ENCODE results near the gene PILRA. TPM values are rescaled to one million over a fixed set of nuclear protein-coding genes. Genes with fewer than 3 reads are reported as not detected.
"Not testable (repeated sequence)": the region's sequence is repeated elsewhere in the genome, so short reads cannot be mapped to it uniquely, and the experiment has no call there.

The PILRA gene
- total and polyA plus RNA-seq, 4 donors = 9.9 to 122 (median 27.5) TPM

DNA sequence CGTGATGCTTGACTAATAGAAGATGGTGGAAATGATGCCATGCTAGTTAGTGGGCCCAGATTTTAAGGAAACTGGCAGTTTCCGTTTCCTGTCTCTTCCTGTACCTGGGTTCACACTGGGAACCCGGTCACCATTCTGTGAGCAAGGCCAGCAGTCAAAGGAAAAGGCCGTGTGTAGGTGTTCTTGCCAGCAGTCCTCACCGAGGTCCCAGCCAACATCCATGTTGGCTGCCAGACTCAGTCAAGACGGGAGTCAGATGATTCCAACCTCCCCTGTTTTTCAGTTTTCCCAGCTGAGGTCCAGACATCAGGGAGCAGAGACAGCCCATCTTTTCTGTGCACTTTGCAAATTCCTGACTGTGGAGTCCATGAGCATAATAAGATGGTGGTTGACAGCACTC, 30.5 kb upstream of the PILRA start:
- Histone ChIP-seq H3K9ac (ENCODE audit: insufficient read depth in 1 of 2, low read length in 2 of 2) (no peak overlapping the region), H3K4me3 (no peak overlapping the region), H3K9me3 (ENCODE audit: control insufficient read depth in 4 of 4, insufficient read depth in 3 of 4, low read length in 3 of 4) (no peaks in the 10 kb centered on the region), H3K4me1 (ENCODE audit: control insufficient read depth in 5 of 5, insufficient read depth in 5 of 5, low read length in 5 of 5) (peaks cover 0 to 2% (median 0%) of the 10 kb centered on the region in 5 donors), H3K36me3 (ENCODE audit: control insufficient read depth in 4 of 4, insufficient read depth in 4 of 4, low read length in 4 of 4) (peaks cover 15 to 21% (median 19%) of the 10 kb centered on the region in 4 donors), H3K27me3 (ENCODE audit: control insufficient read depth in 3 of 3, insufficient read depth in 3 of 3, low read length in 2 of 3) (no peaks in the 10 kb centered on the region), H3K27ac (ENCODE audit: low read depth in 1 of 2, low read length in 1 of 2) (no peak overlapping the region)
- TF ChIP-seq, protein P1, sequence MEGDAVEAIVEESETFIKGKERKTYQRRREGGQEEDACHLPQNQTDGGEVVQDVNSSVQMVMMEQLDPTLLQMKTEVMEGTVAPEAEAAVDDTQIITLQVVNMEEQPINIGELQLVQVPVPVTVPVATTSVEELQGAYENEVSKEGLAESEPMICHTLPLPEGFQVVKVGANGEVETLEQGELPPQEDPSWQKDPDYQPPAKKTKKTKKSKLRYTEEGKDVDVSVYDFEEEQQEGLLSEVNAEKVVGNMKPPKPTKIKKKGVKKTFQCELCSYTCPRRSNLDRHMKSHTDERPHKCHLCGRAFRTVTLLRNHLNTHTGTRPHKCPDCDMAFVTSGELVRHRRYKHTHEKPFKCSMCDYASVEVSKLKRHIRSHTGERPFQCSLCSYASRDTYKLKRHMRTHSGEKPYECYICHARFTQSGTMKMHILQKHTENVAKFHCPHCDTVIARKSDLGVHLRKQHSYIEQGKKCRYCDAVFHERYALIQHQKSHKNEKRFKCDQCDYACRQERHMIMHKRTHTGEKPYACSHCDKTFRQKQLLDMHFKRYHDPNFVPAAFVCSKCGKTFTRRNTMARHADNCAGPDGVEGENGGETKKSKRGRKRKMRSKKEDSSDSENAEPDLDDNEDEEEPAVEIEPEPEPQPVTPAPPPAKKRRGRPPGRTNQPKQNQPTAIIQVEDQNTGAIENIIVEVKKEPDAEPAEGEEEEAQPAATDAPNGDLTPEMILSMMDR (IDR thresholded peaks at IDR 0.05; ENCODE audit: control extremely low read depth, extremely low read depth) = no peak
- WGBS, 2 donors = 77 to 89% methylated on average over 6 of the region's 6 CpGs
- ATAC-seq (ENCODE audit: insufficient read depth, low FRiP score) (no peak), DNase-seq (no peak)

DNA sequence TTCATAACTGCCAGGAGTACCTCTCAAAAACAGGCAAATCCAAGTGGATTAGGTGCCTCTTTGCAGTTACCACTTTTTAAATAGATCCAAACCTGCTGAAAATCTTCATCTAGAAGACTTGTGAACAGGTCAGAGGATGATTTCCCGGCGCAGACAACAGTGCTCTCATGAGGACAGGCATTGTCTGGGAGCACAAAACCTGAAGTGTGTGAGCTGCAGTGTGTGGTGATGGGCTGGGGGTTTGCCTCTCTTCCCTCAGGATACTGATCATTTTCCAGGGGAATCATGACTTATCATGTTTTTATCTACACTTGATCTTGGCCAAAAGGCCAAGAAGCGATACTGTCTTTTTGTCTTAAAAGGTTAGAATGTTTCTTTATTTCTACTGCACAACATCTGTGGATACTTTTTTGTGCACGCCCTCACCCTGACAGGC, 29.1 kb upstream of the PILRA start:
- ATAC-seq (ENCODE audit: insufficient read depth, low FRiP score); H3K4me3 ChIP-seq; H3K9me3 ChIP-seq (ENCODE audit: control insufficient read depth in 4 of 4, insufficient read depth in 3 of 4, low read length in 3 of 4); H3K9ac ChIP-seq (ENCODE audit: insufficient read depth in 1 of 2, low read length in 2 of 2); H3K27ac ChIP-seq (ENCODE audit: low read depth in 1 of 2, low read length in 1 of 2); DNase-seq; H3K27me3 ChIP-seq (ENCODE audit: control insufficient read depth in 3 of 3, insufficient read depth in 3 of 3, low read length in 2 of 3); H3K4me1 ChIP-seq (ENCODE audit: control insufficient read depth in 5 of 5, insufficient read depth in 5 of 5, low read length in 5 of 5): not testable (repeated sequence)
- WGBS, 2 donors = 91 to 94% methylated on average over 3 of the region's 4 CpGs
- peaks cover 18 to 25% (median 19%) of the 10 kb centered on the region in 4 donors for H3K36me3 ChIP-seq (ENCODE audit: control insufficient read depth in 4 of 4, insufficient read depth in 4 of 4, low read length in 4 of 4)

DNA sequence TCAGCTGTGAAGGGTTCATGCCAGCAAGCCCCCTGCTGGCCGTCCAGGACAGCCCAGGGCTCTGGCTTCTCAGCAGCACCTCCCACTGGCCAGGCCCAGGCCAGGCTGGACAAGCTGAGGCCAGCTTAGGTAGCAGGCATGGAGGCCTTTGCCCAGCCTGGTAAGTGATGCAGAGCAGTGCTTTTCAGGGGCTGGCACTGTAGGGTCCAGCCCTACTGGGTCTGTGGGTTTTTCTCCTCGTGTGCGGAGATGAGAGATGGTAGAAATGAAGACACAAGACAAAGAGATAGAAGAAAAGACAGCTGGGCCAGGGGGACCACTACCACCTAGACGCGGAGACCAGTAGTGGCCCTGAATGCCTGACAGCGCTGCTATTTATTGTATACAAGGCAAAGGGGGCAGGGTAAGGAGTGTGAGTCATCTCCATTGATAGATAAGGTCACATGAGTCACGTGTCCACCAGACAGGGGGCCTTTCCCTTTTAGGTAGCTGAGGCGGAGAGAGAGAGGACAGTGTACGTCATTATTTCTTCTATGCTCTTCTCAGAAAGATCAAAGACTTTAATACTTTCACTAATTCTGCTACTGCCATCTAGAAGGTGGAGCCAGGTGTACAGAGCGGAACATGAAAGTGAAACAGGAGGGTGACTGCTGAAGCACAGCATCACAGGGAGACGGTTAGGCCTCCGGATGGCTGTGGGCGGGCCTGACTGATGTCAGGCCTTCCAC, 28.6 kb upstream of the PILRA start:
- not testable (repeated sequence) for DNase-seq; H3K9me3 ChIP-seq (ENCODE audit: control insufficient read depth in 4 of 4, insufficient read depth in 3 of 4, low read length in 3 of 4); H3K9ac ChIP-seq (ENCODE audit: insufficient read depth in 1 of 2, low read length in 2 of 2); H3K4me3 ChIP-seq; H3K27me3 ChIP-seq (ENCODE audit: control insufficient read depth in 3 of 3, insufficient read depth in 3 of 3, low read length in 2 of 3); H3K4me1 ChIP-seq (ENCODE audit: control insufficient read depth in 5 of 5, insufficient read depth in 5 of 5, low read length in 5 of 5)
- peak; percentile 73 for ATAC-seq (ENCODE audit: insufficient read depth, low FRiP score)
- peak overlapping the region; percentile 68 for H3K27ac ChIP-seq (ENCODE audit: low read depth in 1 of 2, low read length in 1 of 2)
- WGBS, 2 donors = 68 to 80% methylated on average over 9 to 10 of the region's 13 CpGs
- peaks cover 16 to 28% (median 21%) of the 10 kb centered on the region in 4 donors for H3K36me3 ChIP-seq (ENCODE audit: control insufficient read depth in 4 of 4, insufficient read depth in 4 of 4, low read length in 4 of 4)

DNA sequence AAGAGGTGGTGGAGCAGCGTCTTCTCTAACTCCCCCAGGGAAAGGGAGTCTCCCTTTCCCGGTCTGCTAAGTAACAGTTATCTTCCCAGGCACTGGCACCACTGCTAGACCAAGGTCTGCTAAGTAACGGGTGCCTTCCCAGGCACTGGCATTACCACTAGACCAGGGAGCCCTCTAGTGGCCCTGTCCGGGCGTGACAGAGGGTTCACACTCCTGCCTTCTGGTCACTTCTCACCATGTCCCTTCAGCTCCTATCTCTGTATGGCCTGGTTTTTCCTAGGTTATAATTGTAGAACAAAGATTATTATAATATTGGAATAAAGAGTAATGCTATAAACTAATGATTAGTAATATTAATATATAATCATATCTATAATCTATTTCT, 28.0 kb upstream of the PILRA start:
- H3K36me3 ChIP-seq (ENCODE audit: control insufficient read depth in 4 of 4, insufficient read depth in 4 of 4, low read length in 4 of 4) = peaks cover 16 to 31% (median 26%) of the 10 kb centered on the region in 4 donors
- not testable (repeated sequence) for H3K27me3 ChIP-seq (ENCODE audit: control insufficient read depth in 3 of 3, insufficient read depth in 3 of 3, low read length in 2 of 3); H3K4me1 ChIP-seq (ENCODE audit: control insufficient read depth in 5 of 5, insufficient read depth in 5 of 5, low read length in 5 of 5); H3K4me3 ChIP-seq; H3K27ac ChIP-seq (ENCODE audit: low read depth in 1 of 2, low read length in 1 of 2); H3K9me3 ChIP-seq (ENCODE audit: control insufficient read depth in 4 of 4, insufficient read depth in 3 of 4, low read length in 3 of 4); H3K9ac ChIP-seq (ENCODE audit: insufficient read depth in 1 of 2, low read length in 2 of 2)
- DNase-seq = peak; percentile 39 to 44 (median 42)
- peak; percentile 67 for ATAC-seq (ENCODE audit: insufficient read depth, low FRiP score)
- WGBS, 2 donors = 3 to 10% methylated on average over 2 of the region's 5 CpGs

DNA sequence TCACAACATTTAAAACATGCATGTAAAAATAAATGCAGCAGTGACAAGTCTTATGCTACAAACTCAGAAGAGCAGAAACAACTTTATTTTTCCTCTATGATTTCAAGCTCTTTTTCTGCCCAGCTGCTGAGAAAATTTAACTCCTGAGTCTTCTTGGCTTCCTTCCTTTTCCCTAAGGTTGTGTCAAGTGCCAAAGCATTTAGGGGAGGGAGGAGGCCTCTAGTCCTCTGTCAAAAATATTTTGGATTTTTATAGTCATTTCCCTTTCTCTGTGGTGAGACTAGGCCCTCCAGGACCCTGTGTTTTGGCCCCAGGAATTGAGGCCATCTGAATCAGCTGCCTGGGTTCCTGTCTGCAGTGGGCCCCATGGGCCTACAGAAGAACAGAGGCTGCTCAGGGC, 26.4 kb upstream of the PILRA start:
- DNase-seq (no peak), ATAC-seq (ENCODE audit: insufficient read depth, low FRiP score) (no peak)
- TF ChIP-seq, protein P1 (IDR thresholded peaks at IDR 0.05; ENCODE audit: control extremely low read depth, extremely low read depth) = no peak
- Histone ChIP-seq H3K9ac (ENCODE audit: insufficient read depth in 1 of 2, low read length in 2 of 2) (no peak overlapping the region), H3K9me3 (ENCODE audit: control insufficient read depth in 4 of 4, insufficient read depth in 3 of 4, low read length in 3 of 4) (no peaks in the 10 kb centered on the region), H3K4me3 (no peak overlapping the region), H3K36me3 (ENCODE audit: control insufficient read depth in 4 of 4, insufficient read depth in 4 of 4, low read length in 4 of 4) (peaks cover 14 to 34% (median 32%) of the 10 kb centered on the region in 4 donors), H3K4me1 (ENCODE audit: control insufficient read depth in 5 of 5, insufficient read depth in 5 of 5, low read length in 5 of 5) (peaks cover 0 to 2% (median 0%) of the 10 kb centered on the region in 5 donors), H3K27ac (ENCODE audit: low read depth in 1 of 2, low read length in 1 of 2) (no peak overlapping the region), H3K27me3 (ENCODE audit: control insufficient read depth in 3 of 3, insufficient read depth in 3 of 3, low read length in 2 of 3) (no peaks in the 10 kb centered on the region)
